MV-4-11 (cell line): ENCODE results near the gene ISL2.
"Not testable (repeated sequence)": the region's sequence is repeated elsewhere in the genome, so short reads cannot be mapped to it uniquely, and the experiment has no call there.

ENCODE experiments used
- DNase-seq: peaks from one replicate; lab custom pipeline; 2025; lab: John Stamatoyannopoulos, UW

Gene ISL2

GRCh38 chr15:76336254-76337058 lies at the start of gene ISL2:
ISL2 (plus strand) TSS chr15:76336773; CDS start chr15:76336884, 111 bp downstream.
- DNase-seq, result peak; percentile 97

GRCh38 chr15:76289582-76289981 lies 47.0 kb upstream of the ISL2 start:
- no peak for DNase-seq

GRCh38 chr15:76293361-76293760 lies 43.2 kb upstream of the ISL2 start:
- DNase-seq, result peak; percentile 52

GRCh38 chr15:76294463-76294862 lies 42.1 kb upstream of the ISL2 start:
- DNase-seq, result not testable (repeated sequence)

- DNase-seq, result no peak
Observed at GRCh38 chr15:76296849-76297248, 39.7 kb upstream of the ISL2 start.

- DNase-seq, result not testable (repeated sequence)
Observed at GRCh38 chr15:76297951-76298350, 38.6 kb upstream of the ISL2 start.

- DNase-seq, result no peak
Observed at GRCh38 chr15:76298986-76299385, 37.6 kb upstream of the ISL2 start.

- DNase-seq, result peak; percentile 68
Observed at GRCh38 chr15:76299786-76300185, 36.8 kb upstream of the ISL2 start.

GRCh38 chr15:76303909-76304308 lies 32.7 kb upstream of the ISL2 start:
- DNase-seq, result no peak

GRCh38 chr15:76309601-76310330 lies 26.8 kb upstream of the ISL2 start:
- no peak for DNase-seq

GRCh38 chr15:76310475-76311099 lies 26.0 kb upstream of the ISL2 start:
- DNase-seq, result peak; percentile 29

GRCh38 chr15:76311100-76311953 lies 25.2 kb upstream of the ISL2 start, which contains the start of gene ETFA:
ETFA (minus strand) TSS chr15:76311469; CDS start chr15:76311388, 81 bp downstream.
- peak; percentile 96 for DNase-seq

- no peak for DNase-seq
Observed at GRCh38 chr15:76312540-76313174, 23.9 kb upstream of the ISL2 start.

GRCh38 chr15:76313175-76313567 lies 23.4 kb upstream of the ISL2 start:
- not testable (repeated sequence) for DNase-seq

- DNase-seq, result no peak
Observed at GRCh38 chr15:76313731-76314130, 22.8 kb upstream of the ISL2 start.

- DNase-seq, result no peak
Observed at GRCh38 chr15:76320012-76320411, 16.6 kb upstream of the ISL2 start.

- no peak for DNase-seq
Observed at GRCh38 chr15:76321171-76321570, 15.4 kb upstream of the ISL2 start.

- no peak for DNase-seq
Observed at GRCh38 chr15:76321602-76322001, 15.0 kb upstream of the ISL2 start.

GRCh38 chr15:76324066-76324465 lies 12.5 kb upstream of the ISL2 start:
- DNase-seq, result no peak

GRCh38 chr15:76325704-76326103 lies 10.9 kb upstream of the ISL2 start:
- no peak for DNase-seq
